H1 (cell line): Measurements from ENCODE around the gene NOS1AP.

Experiments used
- CEBPB ChIP-seq: IDR thresholded peaks from 2 replicates; pipeline ENCODE4 v1.6.1; 2012; ENCODE audit warnings: low read depth, low read length
- CHD7 ChIP-seq: fragments of 300-600 bp; sonication (generic); IDR thresholded peaks from 2 replicates; pipeline ENCODE4 v1.7.1; 2012; ENCODE audit warnings: low read length, moderate library complexity, mild to moderate bottlenecking, inconsistent platforms; ENCODE audit not compliant: insufficient replicate concordance
- CTCF ChIP-seq, 3 experiments: IDR thresholded peaks; 1 replicate in 2 of 3; 2 replicates in 1 of 3; pipeline versions ENCODE4 v1.5.1 to v1.6.1; 2011; ENCODE audit warnings: low read length in 3 of 3, mild to moderate bottlenecking in 3 of 3, inconsistent platforms in 2 of 3, low read depth in 1 of 3, moderate library complexity in 1 of 3; ENCODE audit not compliant: insufficient read depth in 1 of 3; ENCODE audit errors: control extremely low read depth in 1 of 3
- EP300 ChIP-seq, 2 experiments: IDR thresholded peaks; 1 replicate in 1 of 2; 2 replicates in 1 of 2; pipeline ENCODE4 v1.6.1; 2011 to 2012; ENCODE audit warnings: low read depth in 2 of 2, low read length in 2 of 2, mild to moderate bottlenecking in 2 of 2, borderline replicate concordance in 1 of 2, inconsistent platforms in 1 of 2, moderate library complexity in 1 of 2
- GABPA ChIP-seq: IDR thresholded peaks from 2 replicates; pipeline ENCODE4 v1.6.1; 2011; ENCODE audit warnings: mild to moderate bottlenecking, low read length, moderate library complexity, borderline replicate concordance; ENCODE audit not compliant: insufficient read depth
- HDAC6 ChIP-seq: IDR thresholded peaks from one replicate; pipeline ENCODE4 v1.7.1; 2012; ENCODE audit warnings: low read depth, mild to moderate bottlenecking, inconsistent platforms, low read length, moderate library complexity
- JUND ChIP-seq: IDR thresholded peaks from 2 replicates; pipeline ENCODE4 v1.6.1; 2011; ENCODE audit warnings: mild to moderate bottlenecking, improper control_type of control experiment, low read length
- NRF1 ChIP-seq: IDR thresholded peaks from 2 replicates; pipeline ENCODE4 v1.6.1; 2011; ENCODE audit warnings: mild to moderate bottlenecking, low read depth, low read length, improper control_type of control experiment
- POLR2A ChIP-seq, 2 experiments: IDR thresholded peaks; 1 replicate in 1 of 2; 2 replicates in 1 of 2; pipeline ENCODE4 v1.6.1; 2011; ENCODE audit warnings: low read depth in 2 of 2, low read length in 2 of 2, mild to moderate bottlenecking in 2 of 2; ENCODE audit errors: control extremely low read depth in 1 of 2
- POLR2AphosphoS5 ChIP-seq: IDR thresholded peaks from 2 replicates; pipeline ENCODE4 v1.6.1; 2011; ENCODE audit warnings: low read depth, low read length
- RAD21 ChIP-seq, 2 experiments: IDR thresholded peaks in 1 of 2; conservative IDR thresholded peaks in 1 of 2; 2 replicates each; pipeline ENCODE4 v1.6.1; 2011; ENCODE audit warnings: low read depth in 2 of 2, low read length in 2 of 2, improper control_type of control experiment in 1 of 2, inconsistent platforms in 1 of 2, mild to moderate bottlenecking in 1 of 2, moderate library complexity in 1 of 2
- SUZ12 ChIP-seq: fragments of 200-600 bp; sonication (generic); IDR thresholded peaks from 2 replicates; pipeline ENCODE4 v1.6.1; 2012; ENCODE audit warnings: mild to moderate bottlenecking, inconsistent platforms, low read length, moderate library complexity, mixed read lengths

- TF ChIP-seq HDAC6 (no peak), CTCF (IDR thresholded peaks at IDR 0.05; ENCODE audit: control extremely low read depth in 1 of 3, insufficient read depth in 1 of 3, low read depth in 1 of 3, low read length in 3 of 3) (no peak), GABPA (no peak), POLR2AphosphoS5 (no peak), NRF1 (no peak), EP300 (IDR thresholded peaks at IDR 0.05; ENCODE audit: borderline replicate concordance in 1 of 2, low read depth in 2 of 2, low read length in 2 of 2) (no peak), RAD21 (IDR thresholded peaks at IDR 0.05 in 1 of 2, conservative IDR thresholded peaks at IDR 0.05 in 1 of 2; ENCODE audit: low read depth in 2 of 2, low read length in 2 of 2) (no peak), POLR2A (IDR thresholded peaks at IDR 0.05; ENCODE audit: control extremely low read depth in 1 of 2, low read depth in 2 of 2, low read length in 2 of 2) (no peak), CHD7 (no peak), SUZ12 (no peak), CEBPB (no peak), JUND (no peak)
Observed at GRCh38 chr1:162384601-162385279, 315.2 kb downstream of the NOS1AP start.
